ENCODE measurements around the gene ZNF362.

- TF ChIP-seq CTCF (IDR thresholded peaks at IDR 0.05) (no peak), TAF1 (IDR thresholded peaks at IDR 0.05; ENCODE audit: borderline replicate concordance, low read depth, low read length) (no peak), RAD21 (IDR thresholded peaks at IDR 0.05; ENCODE audit: low read length) (no peak), EP300 (IDR thresholded peaks at IDR 0.05; ENCODE audit: borderline replicate concordance in 1 of 2, low read depth in 1 of 2, low read length in 1 of 2) (no peak), JUND (IDR thresholded peaks at IDR 0.05) (no peak), FOXM1 (IDR thresholded peaks at IDR 0.05; ENCODE audit: low read depth) (no peak), ZBTB33 (IDR thresholded peaks at IDR 0.05; ENCODE audit: borderline replicate concordance, low read depth) (no peak), SIN3A (IDR thresholded peaks at IDR 0.05; ENCODE audit: borderline replicate concordance, low read depth, low read length) (no peak), POLR2AphosphoS5 (IDR thresholded peaks at IDR 0.05; ENCODE audit: low read depth, low read length) (no peak)
These were observed 43.3 kb downstream of the ZNF362 start for GRCh38 chr1:33299461-33300155.

Measured in SK-N-SH (cell line).